ENCODE measurements around the gene KRTAP12-1.
"Not testable (repeated sequence)": the region's sequence is repeated elsewhere in the genome, so short reads cannot be mapped to it uniquely, and the experiment has no call there.

The KRTAP12-1 gene

GRCh38 chr21:44664691-44665090 lies 17.3 kb downstream of the KRTAP12-1 start:
- no peak for DNase-seq

DNA sequence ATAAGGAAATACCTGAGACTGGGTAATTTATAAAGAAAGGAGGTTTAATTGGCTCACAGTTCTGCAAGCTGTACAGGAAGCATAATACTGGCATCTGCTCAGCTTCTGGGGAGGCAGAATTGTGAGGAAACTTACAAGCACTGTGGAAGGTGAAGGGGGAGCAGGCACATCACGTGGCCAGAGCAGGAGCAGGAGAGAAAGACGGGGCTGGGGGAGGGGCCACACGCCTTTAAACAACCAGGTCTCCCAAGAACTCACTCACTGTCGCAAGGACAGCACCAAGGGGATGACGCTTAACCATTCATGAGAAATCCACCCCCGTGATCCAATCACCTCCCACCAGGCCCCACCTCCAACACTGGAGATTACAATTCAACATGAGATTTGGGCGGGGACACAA lies 20.4 kb downstream of the KRTAP12-1 start:
- DNase-seq: not testable (repeated sequence)

DNA sequence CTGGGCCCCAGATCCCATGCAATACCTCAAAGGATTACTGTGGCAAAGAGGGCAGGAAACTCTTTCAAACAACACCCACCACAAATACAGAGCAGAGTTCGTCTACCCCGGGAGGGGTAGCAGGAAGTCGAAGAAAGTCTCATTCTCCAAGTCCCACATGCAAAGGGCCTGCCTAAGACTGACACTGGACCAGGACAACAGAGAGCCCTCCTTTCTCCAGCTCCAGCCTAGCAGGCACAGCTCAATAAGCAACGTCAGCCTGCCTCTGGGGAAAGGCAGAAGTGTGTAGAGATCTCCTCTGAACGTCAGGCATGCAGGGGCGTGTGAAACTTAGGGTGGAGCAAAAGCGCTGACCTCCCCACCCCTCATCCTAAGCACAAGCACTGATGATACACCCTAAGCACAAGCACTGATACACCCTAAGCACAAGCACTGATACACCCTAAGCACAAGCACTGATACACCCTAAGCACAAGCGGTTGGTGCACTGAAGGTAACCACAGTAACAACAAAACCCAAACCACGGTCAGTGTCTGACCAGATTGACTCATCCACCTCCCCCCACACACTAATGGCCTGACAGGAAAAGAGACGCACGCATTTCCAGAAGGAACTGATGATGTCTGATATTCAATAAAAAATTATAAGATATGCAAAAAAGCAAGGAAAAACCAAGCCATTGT lies 22.9 kb downstream of the KRTAP12-1 start:
- DNase-seq: no peak

GRCh38 chr21:44658541-44658910 lies 23.4 kb downstream of the KRTAP12-1 start:
- no peak for DNase-seq

DNA sequence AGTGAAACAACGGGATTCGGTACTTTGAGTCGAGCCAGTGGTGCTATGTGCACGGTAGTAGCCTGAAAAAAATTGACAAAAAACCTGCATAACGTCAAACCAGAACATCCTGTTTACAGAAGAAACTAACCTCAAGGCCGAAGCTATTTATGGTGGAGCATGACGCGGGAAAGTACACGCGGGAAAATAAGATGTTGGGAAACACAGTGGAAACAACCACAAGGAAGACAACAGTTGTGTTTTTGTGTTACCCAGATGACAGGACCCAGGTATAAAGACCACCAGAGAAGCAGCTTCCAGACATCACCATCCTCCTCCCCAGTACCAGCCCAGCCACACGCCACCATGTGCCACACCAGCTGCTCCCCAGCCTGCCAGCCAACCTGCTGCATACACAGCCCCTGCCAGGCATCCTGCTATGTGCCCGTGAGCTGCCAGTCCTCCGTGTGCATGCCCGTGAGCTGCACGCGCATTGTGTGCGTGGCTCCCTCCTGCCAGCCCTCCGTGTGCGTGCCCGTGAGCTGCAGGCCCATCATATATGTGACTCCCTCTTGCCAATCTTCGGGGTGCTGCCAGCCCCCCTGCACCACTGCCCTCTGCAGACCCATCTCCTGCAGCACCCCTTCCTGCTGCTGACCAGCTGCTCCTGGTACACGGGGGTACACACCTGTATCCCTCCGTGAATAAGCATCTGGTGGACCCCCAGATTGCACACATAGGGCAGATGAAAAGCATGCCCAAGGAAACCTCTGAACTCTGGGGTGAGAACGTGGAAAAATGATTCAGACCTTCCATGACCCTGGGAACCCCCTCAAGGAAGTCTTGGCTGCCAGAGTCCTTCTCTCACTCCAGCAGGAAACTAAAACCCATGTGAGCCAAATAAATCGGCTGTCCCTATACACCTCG lies 24.1 kb downstream of the KRTAP12-1 start, which contains the start of gene KRTAP12-3:
TSS of gene KRTAP12-3 (plus strand) at position 298 of the 906 bp plus-strand sequence. CDS start at position 346, 48 bp downstream.
- peak; percentile 41 for DNase-seq

DNA sequence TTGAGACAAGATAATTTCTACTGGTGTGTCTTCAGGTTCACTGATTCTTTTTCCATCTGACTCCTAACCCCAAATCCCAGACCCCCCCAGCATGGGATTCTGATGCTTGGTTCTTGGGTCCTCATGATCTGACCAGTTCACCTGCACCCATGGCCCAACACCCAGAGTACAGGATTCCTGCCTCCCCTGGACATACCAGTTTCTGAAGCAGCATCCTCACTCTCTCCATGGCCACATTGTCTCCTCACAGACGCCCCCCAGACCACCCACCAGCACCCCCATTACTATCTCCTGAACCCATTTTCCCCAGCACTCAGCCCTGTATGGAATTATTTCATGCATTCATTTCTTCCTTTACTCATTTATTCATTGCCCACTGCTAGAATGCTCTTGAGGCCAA lies 25.1 kb downstream of the KRTAP12-1 start:
- no peak for DNase-seq

- DNase-seq: no peak
Measured at GRCh38 chr21:44654576-44655175, 27.3 kb downstream of the KRTAP12-1 start, which contains the start of gene KRTAP12-4. TSS of gene KRTAP12-4 (minus strand) at chr21:44654659. CDS start at chr21:44654614, 45 bp downstream.

- peak; percentile 47 for DNase-seq
Measured at GRCh38 chr21:44653656-44654575, 28.0 kb downstream of the KRTAP12-1 start.

DNA sequence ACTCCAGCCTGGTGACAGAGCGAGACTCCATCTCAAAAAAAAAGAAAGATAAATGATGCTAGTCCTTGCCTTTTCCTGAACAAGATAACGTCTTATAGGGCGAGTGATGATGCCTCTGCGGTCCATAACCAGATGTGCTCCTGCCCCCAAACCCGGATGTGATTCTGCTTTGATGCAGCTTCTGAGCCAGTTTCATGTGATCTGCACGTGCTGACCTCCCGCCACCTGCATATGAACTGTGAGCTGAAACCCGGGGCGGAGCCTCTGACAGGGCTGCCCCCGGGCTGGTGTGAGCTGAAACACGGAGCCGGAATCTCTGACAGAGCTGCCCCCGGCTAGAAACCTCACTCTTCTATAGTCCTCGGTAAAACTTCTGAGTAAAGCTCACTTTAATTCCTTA lies 28.8 kb downstream of the KRTAP12-1 start:
- no peak for DNase-seq

DNA sequence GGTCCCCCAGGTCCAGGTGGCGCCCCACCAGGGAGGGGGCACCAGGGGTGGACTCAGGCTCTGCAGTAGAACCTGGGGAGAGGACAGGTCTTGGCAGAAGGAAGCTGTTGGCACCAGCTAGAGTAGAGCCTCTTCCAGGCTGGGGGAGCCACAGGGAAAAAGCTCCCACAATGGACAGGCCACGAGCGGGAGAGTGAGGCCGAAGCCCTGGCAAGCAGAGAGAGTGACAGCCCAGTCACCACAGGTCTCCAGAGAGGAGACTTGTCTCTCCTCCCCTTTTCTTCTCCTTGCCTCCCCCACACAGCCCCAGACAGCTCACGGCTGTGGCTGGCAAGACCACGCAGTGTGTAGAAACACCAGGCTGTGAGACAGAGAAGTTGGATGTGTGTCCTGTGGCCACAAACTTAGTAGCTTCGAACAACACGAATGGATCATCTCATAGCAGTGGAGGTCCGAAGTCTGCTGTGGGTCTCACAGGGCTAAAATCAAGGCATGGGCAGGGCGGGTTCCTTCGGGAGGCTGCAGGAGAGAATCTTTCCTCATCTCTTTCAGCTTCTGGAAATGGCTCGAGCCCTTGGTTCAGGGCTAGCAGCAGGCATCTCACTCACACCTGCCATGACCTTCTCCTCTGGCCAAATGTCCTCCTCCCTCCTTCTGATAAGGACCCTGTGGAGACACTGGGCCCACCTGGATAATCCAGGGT lies 30.8 kb downstream of the KRTAP12-1 start:
- DNase-seq: no peak

GRCh38 chr21:44650265-44650972 lies 31.5 kb downstream of the KRTAP12-1 start:
- no peak for DNase-seq

DNA sequence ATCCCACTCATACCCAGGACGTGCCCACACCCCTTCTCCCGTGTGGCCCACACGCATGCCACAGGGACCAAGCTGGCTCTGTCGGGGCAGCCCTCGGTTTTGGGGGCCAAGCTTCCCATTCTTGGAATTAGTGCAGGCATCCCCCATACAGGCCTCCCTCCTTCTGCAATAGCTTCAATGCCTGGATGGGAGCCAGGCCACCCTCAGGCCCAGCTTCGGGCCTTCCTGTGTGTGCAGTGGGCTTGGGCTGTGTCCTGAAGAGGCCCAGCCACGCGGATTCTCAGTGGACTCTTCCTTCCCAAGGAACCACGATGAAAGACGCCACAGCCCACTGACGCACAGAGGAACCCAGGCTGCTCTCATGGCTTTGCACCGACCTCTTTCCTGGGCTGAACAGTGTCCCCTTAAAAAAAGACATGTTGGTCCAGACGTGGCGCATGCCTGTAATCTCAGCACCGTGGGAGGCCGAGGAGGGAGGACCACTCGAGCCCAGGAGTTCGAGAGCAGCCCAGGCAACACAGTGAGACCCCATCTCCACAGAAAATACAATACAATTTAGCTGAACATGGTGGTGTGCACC lies 32.4 kb downstream of the KRTAP12-1 start:
- DNase-seq: no peak

DNA sequence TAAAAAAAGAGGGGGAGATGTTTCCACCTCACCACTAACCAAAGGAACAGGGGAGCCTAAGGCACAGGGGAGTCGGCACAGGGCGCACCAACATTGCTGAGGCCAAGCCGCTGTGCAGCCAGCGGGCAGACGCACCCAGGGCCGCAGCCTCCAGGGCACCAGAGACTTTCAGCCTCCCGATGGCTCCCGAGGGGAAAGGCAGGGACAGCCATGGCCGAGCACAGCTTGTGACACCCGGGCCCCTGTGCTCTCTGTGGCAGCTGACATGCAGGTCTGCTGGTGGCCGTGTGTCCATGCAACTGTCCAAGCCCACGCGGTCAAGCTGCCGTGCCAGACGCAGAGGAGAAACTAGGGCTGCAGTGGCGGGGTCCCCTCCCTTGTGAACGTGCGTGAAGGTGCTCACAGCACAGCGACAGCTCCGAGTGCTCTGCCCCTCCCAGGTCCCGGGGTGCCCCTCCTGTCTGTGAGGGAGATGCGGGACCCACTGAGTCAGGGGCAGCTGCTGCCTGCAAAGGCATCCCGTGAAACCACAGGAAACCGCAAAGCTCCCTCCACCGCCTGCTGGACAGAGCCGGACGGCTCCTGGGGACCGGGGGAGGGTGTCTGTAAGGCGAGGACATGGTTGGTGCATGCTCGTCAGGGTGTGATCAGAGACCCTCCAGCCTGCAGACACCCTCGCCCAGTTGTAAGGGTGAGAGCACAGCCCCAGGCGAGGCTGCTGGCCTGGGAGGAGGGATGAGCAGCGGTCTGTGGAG lies 33.2 kb downstream of the KRTAP12-1 start:
- DNase-seq: no peak

GRCh38 chr21:44647222-44647552 lies 34.8 kb downstream of the KRTAP12-1 start:
- no peak for DNase-seq

- DNase-seq: not testable (repeated sequence)
Measured at GRCh38 chr21:44646366-44647221, 35.4 kb downstream of the KRTAP12-1 start, which contains the start of gene KRTAP10-11. TSS of gene KRTAP10-11 (plus strand) at chr21:44646414. CDS start at chr21:44646459, 45 bp downstream.

DNA sequence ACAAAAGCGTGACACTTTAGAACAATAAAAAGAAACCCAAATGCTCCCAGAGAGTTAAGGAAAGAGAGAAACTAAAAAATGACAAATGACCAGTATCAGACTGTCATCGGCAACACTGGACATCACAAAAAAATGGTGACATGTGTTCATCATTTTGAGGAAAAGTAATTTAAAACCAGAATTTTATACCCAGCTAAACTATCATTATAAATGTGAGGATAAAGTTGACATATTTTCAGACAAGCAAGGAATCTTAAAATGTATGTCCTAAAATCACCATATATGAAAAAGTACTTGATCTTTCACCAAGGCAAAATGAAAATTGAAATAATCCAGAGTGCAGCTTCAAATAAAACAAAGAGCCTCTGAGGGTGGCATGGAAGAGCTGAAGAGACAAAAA lies 37.1 kb downstream of the KRTAP12-1 start:
- no peak for DNase-seq

DNA sequence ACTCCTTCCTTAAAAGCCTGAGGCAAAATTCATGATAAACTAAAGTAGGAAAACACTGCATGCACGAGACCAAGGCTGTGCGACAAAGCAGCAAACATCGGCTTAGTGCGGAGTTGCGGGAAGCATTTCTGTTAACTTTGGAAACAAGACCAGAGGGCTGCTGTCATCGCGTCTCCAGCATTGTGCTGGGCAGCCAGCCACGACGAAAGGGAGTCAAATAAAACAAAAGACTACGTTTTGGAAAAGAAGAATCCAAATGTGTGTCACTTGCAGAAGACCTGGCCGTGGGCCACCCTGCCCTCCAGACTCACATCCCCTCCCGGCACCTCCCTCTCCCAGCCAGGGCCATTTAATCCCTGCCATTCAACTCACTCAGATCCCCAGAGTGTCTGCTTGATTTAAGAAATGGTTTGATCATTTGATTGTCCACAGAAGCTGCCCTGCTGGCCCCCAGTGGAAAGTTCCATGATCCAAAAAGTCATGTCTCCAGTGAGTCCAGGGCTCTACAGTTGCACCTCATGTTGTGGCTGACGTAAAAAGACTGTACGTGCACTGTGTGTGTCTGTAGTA lies 38.1 kb downstream of the KRTAP12-1 start:
- DNase-seq: no peak

GRCh38 chr21:44640761-44641160 lies 41.2 kb downstream of the KRTAP12-1 start:
- DNase-seq: no peak

DNA sequence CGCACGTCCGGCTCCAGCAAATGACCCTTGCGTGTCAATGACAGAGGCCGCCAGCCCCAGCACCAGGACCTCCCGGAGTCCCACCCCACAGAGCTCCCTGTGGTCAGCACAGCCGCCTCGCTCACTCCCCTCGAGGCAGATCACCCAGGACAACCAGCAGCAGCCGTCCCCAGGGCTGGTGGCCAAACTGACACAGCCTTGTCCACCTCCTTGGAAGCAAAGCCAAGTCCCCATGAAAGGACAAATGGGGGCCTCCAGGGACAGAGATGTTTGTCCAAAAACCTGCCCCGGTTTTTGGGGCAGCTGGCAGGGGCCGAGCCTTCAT lies 42.7 kb downstream of the KRTAP12-1 start:
- no peak for DNase-seq
